Endothelial cell of umbilical vein (primary cell): ENCODE measurements around the gene CDC37L1. TPM values are rescaled to one million over a fixed set of nuclear protein-coding genes. Genes with fewer than 3 reads are reported as not detected.

Experiments
- BruUV-seq: library from RNA; stranded (reverse); fragments of 400-500 nt; replicated peaks from 2 replicates; lab custom pipeline; 2021; lab: Mats Ljungman, UMichigan
- CTCF ChIA-PET: fragments of 300-600, 350-600 bp; sonication (Branson Sonifier 250); formaldehyde crosslinking; loops from one replicate; lab custom pipeline; 2021; ENCODE audit warnings: antibody characterized with exemption, inconsistent platforms; lab: Charles Lee
- POLR2A ChIA-PET: fragments of 300-600, 350-600 bp; sonication (Branson Sonifier 250); formaldehyde crosslinking; loops from one replicate; lab custom pipeline; 2021; ENCODE audit warnings: antibody characterized with exemption, inconsistent platforms; lab: Charles Lee
- DNase-seq: peaks from one replicate; pipeline ENCODE4 v3.0.0-alpha.2; 2011; ENCODE audit warnings: low read depth, low spot score
- FAIRE-seq: peaks from 2 replicates; lab custom pipeline; 2011; peaks lifted over from hg19 to GRCh38; lab: Jason Lieb, UNC
- H2AFZ ChIP-seq: 2 replicates; pipeline ENCODE4 v1.6.0; 2012; ENCODE audit warnings: low read depth, low read length, control low read depth, inconsistent platforms
- H3K27ac ChIP-seq: 2 replicates; pipeline ENCODE4 v1.5.1; 2011; ENCODE audit warnings: low read depth, mild to moderate bottlenecking, control low read depth, low read length, moderate library complexity; ENCODE audit not compliant: insufficient read depth
- H3K27me3 ChIP-seq, 2 experiments: 2 replicates each; pipeline versions ENCODE4 v1.6.0 to v1.6.1; 2011; ENCODE audit warnings: low read length in 2 of 2, mixed read lengths in 1 of 2; ENCODE audit not compliant: control insufficient read depth in 2 of 2, insufficient read depth in 2 of 2
- H3K36me3 ChIP-seq, 2 experiments: 2 replicates in 1 of 2; 3 replicates in 1 of 2; pipeline ENCODE4 v1.5.1; 2011; ENCODE audit warnings: low read length in 2 of 2, mild to moderate bottlenecking in 1 of 2, moderate library complexity in 1 of 2; ENCODE audit not compliant: control insufficient read depth in 2 of 2, insufficient read depth in 2 of 2; ENCODE audit errors: extremely low read depth in 1 of 2
- H3K4me1 ChIP-seq: 3 replicates; pipeline ENCODE4 v1.5.1; 2011; ENCODE audit warnings: mild to moderate bottlenecking, low read length; ENCODE audit not compliant: control insufficient read depth, insufficient read depth; ENCODE audit errors: extremely low read depth
- H3K4me2 ChIP-seq: 2 replicates; pipeline ENCODE4 v1.6.1; 2011; ENCODE audit warnings: low read length, control low read depth, mixed read lengths; ENCODE audit not compliant: insufficient read depth
- H3K4me3 ChIP-seq, 3 experiments: fragments of 200-600 bp in 1 of 3; sonication (generic), shearing (Covaris generic) in 1 of 3; replicated peaks in 1 of 3; 2 replicates each; pipeline ENCODE4 v1.5.1; 2011 to 2016; ENCODE audit warnings: control low read depth in 3 of 3, low read length in 3 of 3, mild to moderate bottlenecking in 2 of 3, inconsistent platforms in 1 of 3, low read depth in 1 of 3, moderate library complexity in 1 of 3; ENCODE audit not compliant: insufficient read depth in 1 of 3
- H3K79me2 ChIP-seq: 2 replicates; pipeline ENCODE4 v1.6.0; 2012; ENCODE audit warnings: low read length, inconsistent platforms; ENCODE audit not compliant: control insufficient read depth, insufficient read depth
- H3K9ac ChIP-seq: replicated peaks from 2 replicates; pipeline ENCODE3; 2011; ENCODE audit warnings: low read length, control low read depth; ENCODE audit not compliant: insufficient read depth; ENCODE audit errors: extremely low read depth
- H3K9me1 ChIP-seq: replicated peaks from 3 replicates; pipeline ENCODE4 v1.6.0; 2011; ENCODE audit warnings: mild to moderate bottlenecking, low read length; ENCODE audit not compliant: control insufficient read depth, insufficient read depth; ENCODE audit errors: extremely low read depth
- H3K9me3 ChIP-seq: replicated peaks from 2 replicates; pipeline ENCODE4 v1.5.1; 2012; ENCODE audit warnings: low read length, inconsistent platforms; ENCODE audit not compliant: control insufficient read depth, insufficient read depth
- H4K20me1 ChIP-seq: replicated peaks from 2 replicates; pipeline ENCODE3; 2011; ENCODE audit warnings: mild to moderate bottlenecking, low read length; ENCODE audit not compliant: control insufficient read depth, insufficient read depth; ENCODE audit errors: extremely low read depth
- FOS ChIP-seq: IDR thresholded peaks from 2 replicates; pipeline ENCODE4 v1.6.1; 2011; ENCODE audit warnings: mild to moderate bottlenecking, low read length, moderate library complexity, borderline replicate concordance; ENCODE audit not compliant: insufficient read depth
- JUN ChIP-seq: IDR thresholded peaks from 2 replicates; pipeline ENCODE4 v1.6.1; 2011; ENCODE audit warnings: borderline replicate concordance, low read depth; ENCODE audit not compliant: insufficient read length, insufficient read depth
- POLR2A ChIP-seq: IDR thresholded peaks from 2 replicates; pipeline ENCODE4 v1.6.1; 2012; ENCODE audit warnings: low read depth, mild to moderate bottlenecking, control low read depth, low read length
- POLR2AphosphoS5 ChIP-seq: IDR thresholded peaks from 2 replicates; pipeline ENCODE4 v1.6.1; 2012; ENCODE audit warnings: low read depth, mild to moderate bottlenecking, control low read depth, low read length, moderate library complexity; ENCODE audit not compliant: insufficient read depth
- dilution Hi-C: fragments of 300-500 bp; cut with MboI; formaldehyde crosslinking; loops from one replicate; pipeline ENCODE4 v1.15.0; 2019; ENCODE audit warnings: low sequenced_read_pairs; ENCODE audit not compliant: extremely low pct_ligation_motif_present
- intact Hi-C: fragments of 100-400 bp; cut with micrococcal nuclease; formaldehyde crosslinking; loops from one replicate; pipeline ENCODE4 v1.10.0; 2022
- polyA plus RNA-seq, 4 experiments: library from polyadenylated mRNA; depleted of rRNA in 3 of 4; stranded (reverse) in 3 of 4; unstranded in 1 of 4; fragments of >200 nt; gene quantifications; 2 replicates each; pipeline versions ENCODE4 v1.2.1 to v1.2.3, GENCODE V29; 2011 to 2012; ENCODE audit warnings: missing spikeins in 1 of 4
- total RNA-seq: library from RNA; stranded (reverse); gene quantifications from 2 replicates; pipeline ENCODE4 v1.2.3, GENCODE V29; 2021
- TF ChIP-seq, protein P1 (sequence below): IDR thresholded peaks from 2 replicates; pipeline ENCODE4 v1.6.1; 2011; ENCODE audit not compliant: insufficient read depth, insufficient read length
- TF ChIP-seq, protein P2 (sequence below), 2 donors: IDR thresholded peaks; 1 replicate in 1 of 2; 2 replicates in 1 of 2; pipeline ENCODE4 v1.5.1; 2011; ENCODE audit warnings: low read length in 2 of 2, mild to moderate bottlenecking in 2 of 2, moderate library complexity in 2 of 2, control low read depth in 1 of 2, inconsistent platforms in 1 of 2, low read depth in 1 of 2; ENCODE audit not compliant: insufficient read depth in 1 of 2; ENCODE audit errors: extremely low read depth in 1 of 2

CDC37L1 gene
- total and polyA plus RNA-seq, 2 donors (not counting 3 experiments of a cell fraction or from before 2014, with no cell fraction given) = 2.6 to 6.8 TPM

DNA sequence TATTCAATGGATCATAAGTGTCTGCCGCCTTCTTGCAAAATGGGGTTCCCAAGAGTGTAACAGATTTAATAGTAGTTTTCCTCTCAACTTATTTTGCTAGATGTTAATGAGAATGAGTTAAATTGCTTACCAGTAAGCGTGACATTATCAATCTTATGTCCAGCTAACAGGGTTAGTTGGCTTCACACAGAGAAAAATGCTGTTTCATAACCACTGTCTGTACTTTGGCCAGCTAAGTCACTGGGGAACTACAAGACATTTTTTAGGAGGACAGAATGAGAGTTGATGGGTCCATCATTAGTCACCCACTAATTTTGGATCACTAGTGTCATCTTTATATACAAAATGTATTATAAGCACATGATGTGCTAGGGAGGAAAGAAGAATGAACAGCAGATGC lies 1.4 kb downstream of the CDC37L1 start:
- DNase-seq = no peak
- intact Hi-C loops = no loop called here
- peaks cover 22% of the 10 kb centered on the region for H3K79me2 ChIP-seq

DNA sequence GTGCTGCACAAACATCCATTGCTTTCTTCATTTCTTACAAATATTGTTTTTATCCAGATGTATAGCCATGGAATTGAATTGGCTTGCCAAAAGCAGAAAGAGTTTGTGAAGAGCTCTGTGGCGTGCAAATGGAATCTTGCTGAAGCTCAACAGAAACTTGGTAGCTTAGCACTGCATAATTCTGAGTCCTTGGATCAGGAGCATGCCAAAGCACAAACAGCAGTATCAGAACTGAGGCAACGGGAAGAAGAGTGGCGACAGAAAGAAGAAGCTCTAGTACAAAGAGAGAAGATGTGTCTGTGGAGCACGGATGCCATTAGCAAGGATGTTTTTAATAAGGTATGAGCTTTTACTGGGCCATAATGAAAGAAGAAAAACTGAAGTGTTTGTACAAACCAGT lies 5.5 kb downstream of the CDC37L1 start:
- no TSS peak for BruUV-seq
- FAIRE-seq = no peak

More for the DNA sequence above, 1.4 kb downstream of the CDC37L1 start:
- FAIRE-seq = no peak
- Histone ChIP-seq H3K27me3 (no peaks in the 10 kb centered on the region), H3K9me1 (no peaks in the 10 kb centered on the region), H3K27ac (no peak overlapping the region), H4K20me1 (no peaks in the 10 kb centered on the region), H2AFZ (no peak overlapping the region), H3K4me3 (peak overlapping the region in 2 of 3 experiments; percentile 75 to 84), H3K9ac (peak overlapping the region; percentile 89), H3K9me3 (no peaks in the 10 kb centered on the region), H3K4me2 (peak overlapping the region; percentile 97), H3K36me3 (peaks cover 0 to 3% of the 10 kb centered on the region in 2 experiments), H3K4me1 (peaks cover 6% of the 10 kb centered on the region)
- POLR2A ChIA-PET = no interaction called here
- dilution Hi-C loops = no loop called here
- no TSS peak for BruUV-seq
- TF ChIP-seq FOS = no peak
- CTCF ChIA-PET = no interaction called here

More for the DNA sequence above, 5.5 kb downstream of the CDC37L1 start:
- peaks cover 21% of the 10 kb centered on the region for H3K79me2 ChIP-seq
- H4K20me1 ChIP-seq = no peaks in the 10 kb centered on the region
- ChIA-PET CTCF (interaction anchor here (0.8 to 1.7 kb wide), 2 partner anchors 45 to 80 kb away, joined by 3 to 5 read pairs; no protein-coding TSS in a partner anchor), POLR2A (no interaction called here)
- no peak overlapping the region for H3K4me2 ChIP-seq
- peaks cover 6% of the 10 kb centered on the region for H3K4me1 ChIP-seq
- no peak for DNase-seq
- no peaks in the 10 kb centered on the region for H3K9me3 ChIP-seq
- H3K36me3 ChIP-seq = peaks cover 0 to 3% of the 10 kb centered on the region in 2 experiments
- H3K27me3 ChIP-seq = no peaks in the 10 kb centered on the region
- no peaks in the 10 kb centered on the region for H3K9me1 ChIP-seq
- H3K9ac ChIP-seq = no peak overlapping the region
- no peak overlapping the region for H3K27ac ChIP-seq
- intact Hi-C loops (no loop called here), dilution Hi-C loops (no loop called here)
- H2AFZ ChIP-seq = no peak overlapping the region
- TF ChIP-seq JUN = no peak
- TF ChIP-seq, protein P1, sequence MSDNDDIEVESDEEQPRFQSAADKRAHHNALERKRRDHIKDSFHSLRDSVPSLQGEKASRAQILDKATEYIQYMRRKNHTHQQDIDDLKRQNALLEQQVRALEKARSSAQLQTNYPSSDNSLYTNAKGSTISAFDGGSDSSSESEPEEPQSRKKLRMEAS = no peak
- TF ChIP-seq POLR2AphosphoS5 = no peak
- TF ChIP-seq POLR2A = no peak
- no peak for TF ChIP-seq FOS
- TF ChIP-seq, protein P2, sequence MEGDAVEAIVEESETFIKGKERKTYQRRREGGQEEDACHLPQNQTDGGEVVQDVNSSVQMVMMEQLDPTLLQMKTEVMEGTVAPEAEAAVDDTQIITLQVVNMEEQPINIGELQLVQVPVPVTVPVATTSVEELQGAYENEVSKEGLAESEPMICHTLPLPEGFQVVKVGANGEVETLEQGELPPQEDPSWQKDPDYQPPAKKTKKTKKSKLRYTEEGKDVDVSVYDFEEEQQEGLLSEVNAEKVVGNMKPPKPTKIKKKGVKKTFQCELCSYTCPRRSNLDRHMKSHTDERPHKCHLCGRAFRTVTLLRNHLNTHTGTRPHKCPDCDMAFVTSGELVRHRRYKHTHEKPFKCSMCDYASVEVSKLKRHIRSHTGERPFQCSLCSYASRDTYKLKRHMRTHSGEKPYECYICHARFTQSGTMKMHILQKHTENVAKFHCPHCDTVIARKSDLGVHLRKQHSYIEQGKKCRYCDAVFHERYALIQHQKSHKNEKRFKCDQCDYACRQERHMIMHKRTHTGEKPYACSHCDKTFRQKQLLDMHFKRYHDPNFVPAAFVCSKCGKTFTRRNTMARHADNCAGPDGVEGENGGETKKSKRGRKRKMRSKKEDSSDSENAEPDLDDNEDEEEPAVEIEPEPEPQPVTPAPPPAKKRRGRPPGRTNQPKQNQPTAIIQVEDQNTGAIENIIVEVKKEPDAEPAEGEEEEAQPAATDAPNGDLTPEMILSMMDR (IDR thresholded peaks at IDR 0.05; ENCODE audit: extremely low read depth in 1 of 2, insufficient read depth in 1 of 2, low read depth in 1 of 2, low read length in 2 of 2) = no peak
- H3K4me3 ChIP-seq = no peak overlapping the region
